Measurements from ENCODE around the gene MRPL44. TPM values are rescaled to one million over a fixed set of nuclear protein-coding genes. Genes with fewer than 3 reads are reported as not detected.

Gene MRPL44
- total and polyA plus RNA-seq, 2 of the 13 experiments (the other 11 are each of a cell fraction or from before 2014, with no cell fraction given): 38.4 to 78.0 TPM

- TF ChIP-seq THAP9 (CRISPR knock-in tag; IDR thresholded peaks at IDR 0.05; ENCODE audit: borderline replicate concordance): peak; percentile 88
- TF ChIP-seq IKZF4 (CRISPR knock-in tag; IDR thresholded peaks at IDR 0.05; ENCODE audit: borderline replicate concordance, low read depth, not compliant biosample characterization): peak; percentile 59
- TF ChIP-seq ETV6 (CRISPR knock-in tag; conservative IDR thresholded peaks at IDR 0.05): no peak
- peak; percentile 65; the same call in 1 of the 2 replicates for TF ChIP-seq ZNF296 (CRISPR knock-in tag; conservative IDR thresholded peaks at IDR 0.05)
- peak; percentile 7; the same call in 1 of the 2 replicates for TF ChIP-seq ADNP (CRISPR knock-in tag; IDR thresholded peaks at IDR 0.05)
- TF ChIP-seq ZMAT3 (CRISPR knock-in tag; conservative IDR thresholded peaks at IDR 0.05): peak; percentile 82
- TF ChIP-seq RXRB (CRISPR knock-in tag; IDR thresholded peaks at IDR 0.05; ENCODE audit: borderline replicate concordance): peak; percentile 74
- TF ChIP-seq PHF21A (CRISPR knock-in tag; IDR thresholded peaks at IDR 0.05): peak; percentile 85
- TF ChIP-seq ZNF329 (CRISPR knock-in tag; IDR thresholded peaks at IDR 0.05; ENCODE audit: low read depth): peak; percentile 56; the same call in 1 of the 2 replicates
- TF ChIP-seq NCOR1 (IDR thresholded peaks at IDR 0.05; ENCODE audit: borderline replicate concordance, low read length): no peak
- TF ChIP-seq ZFP36L1 (CRISPR knock-in tag; IDR thresholded peaks at IDR 0.05): 0 out of 2 replicates have a peak, but pooled peaks have one; percentile 33
- peak; percentile 83 for TF ChIP-seq SALL2 (CRISPR knock-in tag; IDR thresholded peaks at IDR 0.05)
- peak; percentile 21; the same call in 1 of the 2 replicates for TF ChIP-seq ZNF12 (CRISPR knock-in tag; IDR thresholded peaks at IDR 0.05)
- TF ChIP-seq TEAD2 (CRISPR knock-in tag; IDR thresholded peaks at IDR 0.05): no peak
- no peak for TF ChIP-seq MLLT10 (CRISPR knock-in tag; IDR thresholded peaks at IDR 0.05)
- no peak for TF ChIP-seq CHD4 (IDR thresholded peaks at IDR 0.05; ENCODE audit: borderline replicate concordance, low read length)
- TF ChIP-seq ZNF232 (CRISPR knock-in tag; IDR thresholded peaks at IDR 0.05; ENCODE audit: borderline replicate concordance): no peak
- TF ChIP-seq ELF4 (CRISPR knock-in tag; IDR thresholded peaks at IDR 0.05; ENCODE audit: borderline replicate concordance): no peak
- peak; percentile 68 for TF ChIP-seq NR2F6 (IDR thresholded peaks at IDR 0.05)
- peak; percentile 84 for TF ChIP-seq NR2F6 (CRISPR knock-in tag; IDR thresholded peaks at IDR 0.05)
- TF ChIP-seq ZNF598 (CRISPR knock-in tag; IDR thresholded peaks at IDR 0.05; ENCODE audit: borderline replicate concordance): peak; percentile 93; the same call in 1 of the 2 replicates
- TF ChIP-seq ZNF605 (CRISPR knock-in tag; IDR thresholded peaks at IDR 0.05): peak; percentile 98
- TF ChIP-seq AFF4 (CRISPR knock-in tag; IDR thresholded peaks at IDR 0.05): no peak
- peak; percentile 69 for TF ChIP-seq ZNF878 (CRISPR knock-in tag; IDR thresholded peaks at IDR 0.05)
- TF ChIP-seq ZNF501 (CRISPR knock-in tag; IDR thresholded peaks at IDR 0.05): peak; percentile 99
These were observed 26.9 kb upstream of the MRPL44 start (continued) for GRCh38 chr2:223930103-223930976.

All from HepG2 (cell line).